ENCODE results near the gene EBF4.
"Not testable (repeated sequence)": the region's sequence is repeated elsewhere in the genome, so short reads cannot be mapped to it uniquely, and the experiment has no call there.

Gene EBF4

GRCh38 chr20:2760297-2760951 lies 67.8 kb downstream of the EBF4 start:
- DNase-seq: no peak

DNA sequence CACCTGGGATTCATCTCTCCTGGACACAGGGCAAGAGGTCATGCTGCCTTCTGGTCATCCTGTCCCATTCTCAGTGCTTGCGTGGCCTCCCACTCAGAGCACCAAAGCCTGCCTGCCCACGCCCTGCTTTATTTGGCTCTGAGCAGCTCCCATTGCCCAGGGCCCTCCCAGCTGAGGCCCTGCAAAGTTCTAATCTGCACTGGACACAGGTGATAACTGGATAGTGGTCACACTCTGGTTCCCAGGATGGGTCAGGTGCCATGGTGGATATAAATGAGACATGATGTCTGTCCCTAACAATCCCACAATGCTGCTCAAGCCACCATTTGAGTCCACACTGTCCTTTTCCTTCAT lies 68.3 kb downstream of the EBF4 start:
- DNase-seq: no peak

GRCh38 chr20:2761885-2762284 lies 69.3 kb downstream of the EBF4 start:
- no peak for DNase-seq

DNA sequence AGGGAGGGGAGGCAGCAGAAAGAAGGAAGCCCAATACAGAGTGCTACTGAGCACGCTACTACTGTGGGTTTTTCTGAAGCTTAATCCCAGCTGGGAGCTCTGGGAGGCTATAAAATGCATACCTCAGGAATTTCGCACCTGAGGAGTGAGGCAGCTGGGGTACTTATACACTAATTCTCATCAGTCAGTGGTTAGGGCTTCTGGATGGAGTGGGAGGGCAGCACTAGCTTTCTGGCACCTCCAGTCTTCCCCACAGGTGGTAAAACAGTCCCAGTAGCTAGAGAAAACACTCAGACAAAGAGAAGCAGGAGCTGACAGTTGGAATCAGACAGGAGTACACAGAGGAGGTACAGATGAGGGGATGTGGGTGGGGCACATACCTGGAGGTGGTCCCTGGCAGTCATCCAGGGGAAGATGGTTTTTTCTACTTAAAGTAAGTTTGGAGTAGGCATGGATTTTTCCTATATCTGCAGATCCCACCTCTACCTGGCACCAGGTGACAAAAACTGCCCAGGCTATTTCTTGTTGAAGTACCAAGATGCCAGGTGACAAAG lies 70.1 kb downstream of the EBF4 start:
- no peak for DNase-seq

DNA sequence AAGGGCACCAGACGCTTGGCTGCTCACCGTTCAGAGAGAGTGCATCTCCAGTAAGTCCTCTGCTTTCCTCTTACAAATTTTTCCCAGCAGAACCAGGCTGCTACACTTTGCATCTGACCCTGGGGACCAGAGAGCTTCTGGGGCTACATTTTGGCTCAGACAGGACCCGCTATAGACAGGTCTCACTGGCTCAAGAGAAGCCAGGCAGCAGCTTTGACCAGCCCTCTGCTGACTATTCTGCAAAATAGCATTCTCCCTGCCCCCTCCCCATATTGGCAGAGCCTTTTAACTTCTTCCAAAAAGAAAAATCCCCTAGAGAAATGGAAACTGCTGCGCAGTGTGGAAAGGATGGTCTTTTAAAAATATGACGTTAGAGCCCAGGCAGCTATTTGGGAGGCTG lies 70.6 kb downstream of the EBF4 start:
- DNase-seq: no peak

DNA sequence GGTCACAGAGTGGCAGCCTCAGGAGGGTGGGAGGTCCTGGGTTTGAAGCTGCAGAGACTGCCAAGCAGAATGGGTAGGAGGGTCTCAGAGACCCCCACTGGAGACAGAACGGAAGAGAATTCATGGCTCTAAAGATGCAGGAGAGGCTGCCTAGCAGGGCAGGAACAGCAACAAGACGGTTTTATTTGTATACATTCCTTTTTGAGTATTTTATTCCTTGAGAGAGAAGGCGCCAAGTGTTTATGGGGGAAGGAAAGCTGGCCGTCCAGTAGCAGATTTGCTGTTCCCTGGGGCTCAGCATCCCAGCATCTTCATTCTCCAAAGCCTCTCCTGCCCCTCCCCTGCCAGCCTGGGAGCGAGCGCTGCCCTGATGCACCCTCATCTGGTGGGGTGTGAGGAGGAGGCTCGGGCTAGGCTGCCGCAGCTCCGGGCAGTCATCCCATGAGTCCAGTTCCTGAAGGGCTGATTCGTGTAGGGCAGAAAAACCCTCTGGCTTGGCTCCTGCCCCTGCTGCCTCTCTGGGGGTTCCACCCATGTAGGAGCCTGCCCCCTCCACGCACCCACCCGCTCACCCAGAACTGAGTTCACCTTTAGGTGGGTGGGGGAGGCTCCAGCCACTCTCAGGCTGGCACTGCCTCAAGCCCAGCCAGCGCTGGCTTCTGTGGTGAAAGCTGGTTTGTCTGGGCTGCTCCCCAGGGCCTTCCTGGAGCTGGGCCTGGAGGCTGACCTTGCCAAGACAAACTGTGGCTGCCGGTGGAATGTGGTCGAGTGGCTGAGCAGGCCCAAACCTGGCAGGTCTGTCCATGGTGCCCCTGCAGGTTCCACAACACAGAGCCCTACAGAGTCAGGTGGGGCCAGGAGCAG lies 75.4 kb downstream of the EBF4 start:
- DNase-seq: no peak

DNA sequence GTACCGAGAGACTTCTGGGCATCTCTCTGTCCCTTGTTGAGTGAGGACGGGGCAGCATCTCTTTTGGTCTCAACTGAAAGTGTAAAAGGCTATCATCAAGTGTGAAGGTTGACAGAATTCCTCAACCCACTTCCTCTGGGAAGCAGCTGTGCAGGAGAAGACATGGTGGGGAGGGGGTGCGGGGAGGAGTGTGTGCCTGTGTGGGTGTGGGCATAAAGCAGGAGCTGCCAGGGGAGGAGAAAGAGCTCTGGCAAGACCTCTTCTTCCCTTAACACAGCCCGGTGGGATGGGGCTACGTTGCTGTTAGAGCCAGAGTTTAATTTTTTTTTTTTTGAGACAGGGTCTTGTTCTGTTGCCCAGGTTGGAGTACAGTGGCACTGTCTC lies 76.0 kb downstream of the EBF4 start:
- no peak for DNase-seq

DNA sequence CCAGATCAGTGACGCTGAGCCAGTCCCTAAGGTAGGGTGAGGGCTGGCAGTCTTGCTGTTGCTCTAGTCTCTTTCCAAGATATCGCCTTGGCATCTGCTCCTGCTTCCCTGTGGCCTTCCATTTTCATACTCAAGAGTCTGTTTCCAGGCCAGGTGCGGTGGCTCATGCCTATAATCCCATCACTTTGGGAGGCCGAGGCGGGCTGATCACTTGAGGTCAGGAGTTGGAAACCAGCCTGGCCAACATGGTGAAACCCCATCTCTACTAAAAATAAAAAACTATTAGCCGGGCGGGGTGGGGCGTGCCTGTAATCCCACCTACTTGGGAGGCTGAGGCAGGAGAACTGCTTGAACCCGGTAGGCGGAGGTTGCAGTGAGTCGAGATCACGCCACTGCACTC lies 77.5 kb downstream of the EBF4 start:
- not testable (repeated sequence) for DNase-seq

DNA sequence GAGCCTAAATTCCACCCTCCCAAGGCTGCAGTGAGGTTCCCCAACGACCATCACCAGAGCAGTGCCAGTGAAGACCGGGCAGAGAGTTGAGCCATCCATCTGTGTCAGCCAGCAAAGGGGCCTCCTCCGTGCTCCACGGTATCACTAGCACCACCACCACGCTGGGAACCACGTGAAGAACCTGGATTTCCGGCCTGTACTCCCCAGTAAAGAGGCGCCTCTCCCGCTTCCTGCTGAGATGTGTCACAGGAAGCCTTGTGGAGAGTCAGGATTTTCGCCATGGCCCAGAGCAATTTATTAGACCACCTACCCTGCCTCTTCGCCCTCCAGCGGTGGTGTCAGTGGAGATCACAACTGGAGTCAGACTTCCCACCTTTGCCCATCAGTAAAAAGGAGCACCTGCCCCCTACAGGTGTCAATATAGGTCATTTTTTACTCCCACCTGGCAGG lies 79.1 kb downstream of the EBF4 start:
- no peak for DNase-seq

DNA sequence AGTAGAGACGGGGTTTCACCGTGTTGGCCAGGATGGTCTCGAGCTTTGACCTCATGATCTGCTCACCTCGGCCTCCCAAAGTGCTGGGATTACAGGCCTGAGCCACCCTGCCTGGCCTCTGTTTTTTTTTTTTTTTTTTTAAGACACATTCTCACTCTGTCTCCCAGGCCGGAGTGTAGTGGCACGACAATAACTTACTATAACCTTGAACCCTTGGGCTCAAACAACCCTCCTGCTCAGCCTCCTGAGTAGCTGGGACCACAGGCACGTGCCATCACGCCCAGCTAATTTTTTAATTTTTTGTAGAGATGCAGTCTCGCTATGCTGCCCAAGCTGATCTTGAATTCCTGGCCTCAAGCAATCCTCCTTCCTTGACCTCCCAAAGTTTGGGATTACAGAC lies 81.2 kb downstream of the EBF4 start:
- DNase-seq: no peak

DNA sequence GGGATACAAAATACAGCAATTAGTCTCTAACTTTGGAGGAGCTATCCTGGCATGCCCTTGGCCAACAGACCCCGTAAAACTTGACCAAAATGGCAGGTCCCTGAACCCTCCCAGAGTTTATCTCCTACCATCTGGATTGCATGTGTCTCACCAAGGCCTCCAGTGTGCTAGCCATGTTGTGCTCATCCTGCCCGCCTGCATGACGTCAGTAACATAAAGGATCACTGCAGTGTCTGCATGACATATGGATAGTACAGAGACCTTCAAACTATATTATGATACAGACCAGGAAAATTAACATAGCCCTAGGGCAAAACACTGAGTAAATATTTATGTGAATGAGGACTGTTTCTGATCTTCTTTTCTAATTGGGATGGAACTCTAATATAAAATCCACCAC lies 82.6 kb downstream of the EBF4 start:
- DNase-seq: no peak

GRCh38 chr20:2778602-2779321 lies 86.2 kb downstream of the EBF4 start:
- DNase-seq: no peak

DNA sequence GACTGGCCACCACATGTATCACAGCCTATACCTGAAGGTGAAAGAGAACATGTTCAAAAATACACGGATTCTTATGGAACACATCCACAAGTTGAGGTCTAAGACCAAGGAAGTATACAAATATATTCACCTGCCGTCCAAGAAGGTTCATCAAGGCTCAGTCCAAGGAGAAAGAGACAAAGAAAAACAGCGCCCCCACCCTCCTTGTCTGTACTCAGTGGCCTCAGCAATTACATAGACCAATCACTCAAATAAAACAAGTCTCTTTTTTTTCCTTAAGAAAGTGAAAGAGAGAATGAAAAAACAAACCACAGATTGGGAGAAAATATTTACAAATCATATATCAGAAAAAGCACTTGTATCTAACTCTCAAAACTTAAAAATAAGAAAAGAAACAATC lies 88.4 kb downstream of the EBF4 start:
- no peak for DNase-seq

DNA sequence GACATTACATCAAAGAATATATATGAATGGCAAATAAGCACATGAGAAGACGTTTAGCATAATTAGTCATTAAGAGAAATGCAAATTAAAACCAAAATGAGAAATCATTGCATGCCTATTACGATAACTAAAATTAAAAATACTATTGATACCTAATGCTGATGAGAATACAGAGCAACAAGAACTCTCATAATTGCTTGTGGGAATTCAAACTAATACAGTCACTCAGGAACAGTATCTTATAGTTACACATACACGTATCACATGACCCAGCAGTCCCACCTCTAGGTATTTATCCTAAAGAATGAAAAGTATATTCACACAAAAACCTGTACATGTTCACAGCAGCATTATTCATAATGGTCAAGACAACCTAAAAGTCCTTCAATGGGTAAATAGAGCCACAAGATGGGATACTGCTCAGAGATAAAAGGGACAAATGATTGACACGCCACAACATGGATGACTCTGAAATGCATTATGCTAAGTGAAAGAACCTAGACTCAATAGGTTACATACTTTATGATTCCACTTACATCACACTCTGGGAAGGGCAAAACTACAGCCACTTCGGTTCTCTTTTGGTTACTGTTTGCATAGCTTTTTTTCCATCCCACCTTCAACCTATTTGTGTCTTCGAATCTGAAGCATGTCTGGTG lies 91.5 kb downstream of the EBF4 start:
- DNase-seq: no peak

DNA sequence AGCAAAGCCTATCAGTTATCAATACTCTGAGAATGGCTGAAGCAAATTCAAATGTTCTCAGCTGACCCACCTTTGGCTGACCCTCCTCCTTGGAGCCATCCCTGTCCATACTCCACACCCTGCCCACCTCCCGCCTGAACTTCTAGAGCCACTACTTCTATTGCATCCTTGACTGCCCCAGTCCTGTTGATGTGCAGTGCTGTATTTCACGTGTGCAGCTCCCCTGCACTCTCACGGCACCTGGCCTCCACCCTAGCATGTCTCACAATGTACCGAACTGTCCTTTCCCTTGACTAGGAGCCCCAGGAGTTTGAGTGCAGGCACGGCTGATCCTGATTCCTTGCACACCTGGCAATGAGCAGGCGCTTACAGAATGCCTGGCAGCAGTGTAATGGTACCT lies 100.9 kb downstream of the EBF4 start:
- no peak for DNase-seq

DNA sequence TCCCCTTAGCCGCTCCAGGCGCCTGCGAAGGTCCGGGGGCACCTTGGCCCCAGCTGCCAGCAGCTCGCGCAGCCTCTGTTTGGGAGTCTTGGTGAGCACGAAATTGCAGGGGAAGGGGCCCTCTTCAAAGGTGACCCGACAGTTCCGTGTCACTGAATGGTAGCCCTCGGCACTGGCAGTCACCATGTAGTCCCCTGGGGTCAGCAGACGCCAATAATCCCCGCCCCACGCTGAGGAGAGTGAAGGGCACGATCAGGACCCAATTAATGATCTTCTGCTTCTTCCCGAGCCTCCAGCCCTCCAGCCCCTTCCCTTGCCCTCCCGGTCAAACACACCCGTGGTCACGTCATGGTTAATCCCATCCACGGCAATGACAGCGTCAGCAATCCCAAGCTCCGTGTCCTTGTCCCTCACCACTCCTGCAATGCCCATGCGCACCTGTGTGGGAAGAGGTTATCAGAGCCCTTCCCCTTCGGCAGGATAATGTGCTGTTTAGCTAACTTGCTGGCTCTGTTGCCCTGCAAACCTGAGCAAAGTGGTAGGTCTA lies 101.7 kb downstream of the EBF4 start:
- DNase-seq: no peak

GRCh38 chr20:2794866-2795447 lies 102.4 kb downstream of the EBF4 start:
- DNase-seq: no peak

- no peak for DNase-seq
Measured at GRCh38 chr20:2795451-2795850, 102.9 kb downstream of the EBF4 start.

DNA sequence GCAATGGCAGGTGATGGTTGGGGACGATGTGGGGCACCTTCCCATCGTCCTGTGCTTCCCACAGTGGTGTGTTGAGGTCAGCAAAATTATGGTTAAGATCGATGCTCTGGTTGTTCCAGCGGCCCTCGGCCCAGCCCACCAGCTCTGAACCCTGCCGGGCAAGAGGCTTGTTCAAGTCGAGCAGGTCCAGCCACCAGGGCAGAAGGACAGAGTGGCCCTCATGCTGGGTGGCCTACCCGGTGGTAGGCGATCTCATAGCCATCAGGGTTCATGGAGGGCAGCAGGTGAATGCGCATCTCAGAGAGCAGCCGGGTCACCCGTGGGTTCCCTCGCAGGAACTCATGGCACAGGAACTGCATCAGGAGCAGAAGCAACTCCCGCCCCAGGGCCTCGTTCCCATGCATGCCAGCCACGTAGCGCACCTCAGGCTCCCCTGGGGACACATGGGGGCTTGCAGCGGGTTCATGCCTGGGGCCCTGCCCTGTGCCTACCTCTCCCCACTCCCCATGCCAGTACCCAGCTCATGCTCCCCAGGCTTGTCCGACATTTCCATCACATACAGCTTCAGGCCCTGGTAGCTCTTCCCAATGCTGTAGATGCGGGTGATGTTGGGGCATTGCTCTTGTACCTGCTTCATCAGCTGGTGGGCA lies 103.6 kb downstream of the EBF4 start:
- no peak for DNase-seq

- no peak for DNase-seq
Measured at GRCh38 chr20:2797136-2797983, 104.8 kb downstream of the EBF4 start.

All from activated gamma-delta T cell (primary cell).